Osteocyte (in vitro differentiated cells): ENCODE results near the gene TBX6. TPM values are rescaled to one million over a fixed set of nuclear protein-coding genes. Genes with fewer than 3 reads are reported as not detected.

Source experiments
- DNase-seq: peaks from one replicate; pipeline ENCODE4 v3.0.0; 2021; ENCODE audit warnings: mixed read lengths; ENCODE audit not compliant: unreplicated experiment; ENCODE audit errors: extremely low spot score
- H3K27ac Mint-ChIP-seq: one replicate; pipeline ENCODE4 v1.8.0; 2021; ENCODE audit warnings: mild to moderate bottlenecking, mixed read lengths; ENCODE audit not compliant: unreplicated experiment
- H3K27me3 Mint-ChIP-seq: one replicate; pipeline ENCODE4 v1.8.0; 2021; ENCODE audit warnings: mixed read lengths; ENCODE audit not compliant: unreplicated experiment
- H3K36me3 Mint-ChIP-seq: one replicate; pipeline ENCODE4 v1.8.0; 2021; ENCODE audit warnings: mixed read lengths; ENCODE audit not compliant: unreplicated experiment
- H3K4me1 Mint-ChIP-seq: one replicate; pipeline ENCODE4 v1.8.0; 2021; ENCODE audit warnings: mixed read lengths; ENCODE audit not compliant: unreplicated experiment
- H3K4me3 Mint-ChIP-seq: one replicate; pipeline ENCODE4 v1.8.0; 2021; ENCODE audit warnings: mild to moderate bottlenecking, moderate library complexity, mixed read lengths; ENCODE audit not compliant: unreplicated experiment
- H3K9me3 Mint-ChIP-seq: one replicate; pipeline ENCODE4 v1.8.0; 2021; ENCODE audit warnings: mixed read lengths; ENCODE audit not compliant: unreplicated experiment
- CTCF ChIP-seq: fragments of 200-600 bp; sonication (generic); IDR thresholded peaks from 2 replicates; pipeline ENCODE4 v1.5.0; 2021; ENCODE audit warnings: antibody characterized with exemption, mild to moderate bottlenecking, moderate library complexity
- total RNA-seq: library from RNA; stranded (reverse); gene quantifications from 2 replicates; pipeline ENCODE4 v1.2.1, GENCODE V29; 2021

TBX6 gene
- total RNA-seq, 1 donor from 2014 or later = 0.75 TPM

- Mint-ChIP-seq H3K27ac (no peak overlapping the region), H3K4me1 (no peaks in the 10 kb centered on the region), H3K27me3 (no peaks in the 10 kb centered on the region), H3K9me3 (no peaks in the 10 kb centered on the region), H3K36me3 (peaks cover 14% of the 10 kb centered on the region), H3K4me3 (no peak overlapping the region)
- TF ChIP-seq CTCF = no peak
- DNase-seq = no peak
Measured at GRCh38 chr16:30104492-30104891, 12.8 kb upstream of the TBX6 start.

GRCh38 chr16:30104090-30104489, 12.4 kb upstream of the TBX6 start:
- Mint-ChIP-seq H3K36me3 (peaks cover 14% of the 10 kb centered on the region), H3K27me3 (no peaks in the 10 kb centered on the region), H3K9me3 (no peaks in the 10 kb centered on the region), H3K4me1 (no peaks in the 10 kb centered on the region), H3K4me3 (no peak overlapping the region), H3K27ac (no peak overlapping the region)
- TF ChIP-seq CTCF = no peak
- DNase-seq = no peak

- peaks cover 6% of the 10 kb centered on the region for H3K36me3 Mint-ChIP-seq
- peak overlapping the region; percentile 86 for H3K27ac Mint-ChIP-seq
- DNase-seq = no peak
- peak overlapping the region; percentile 68 for H3K4me3 Mint-ChIP-seq
- H3K27me3 Mint-ChIP-seq = no peaks in the 10 kb centered on the region
- peaks cover 25% of the 10 kb centered on the region for H3K4me1 Mint-ChIP-seq
- H3K9me3 Mint-ChIP-seq = peaks cover 6% of the 10 kb centered on the region
- TF ChIP-seq CTCF = no peak
Measured at GRCh38 chr16:30096862-30097563, 5.3 kb upstream of the TBX6 start.

GRCh38 chr16:30096105-30096861, 4.6 kb upstream of the TBX6 start, which contains the start of gene YPEL3:
Gene YPEL3 (minus strand): TSS chr16:30096213. CDS start chr16:30095482, 731 bp downstream.
- peak within 1 kb of the TSS; percentile 87 for H3K27ac Mint-ChIP-seq
- H3K27me3 Mint-ChIP-seq = no peaks in the 10 kb centered on the region
- peak; percentile 97 for DNase-seq
- peaks cover 6% of the 10 kb centered on the region for H3K9me3 Mint-ChIP-seq
- peaks cover 32% of the 10 kb centered on the region for H3K4me1 Mint-ChIP-seq
- peak within 1 kb of the TSS; percentile 82 for H3K4me3 Mint-ChIP-seq
- peaks cover 6% of the 10 kb centered on the region for H3K36me3 Mint-ChIP-seq
- TF ChIP-seq CTCF = no peak
